Effector CD4-positive, alpha-beta T cell (primary cell): ENCODE measurements around the gene ENTPD6.

Experiments
- DNase-seq: peaks from one replicate; pipeline ENCODE4 v3.0.0-alpha.2; 2020

Gene ENTPD6

GRCh38 chr20:25245461-25245860, 49.9 kb downstream of the ENTPD6 start:
- no peak for DNase-seq

GRCh38 chr20:25246182-25246999, 50.9 kb downstream of the ENTPD6 start:
- no peak for DNase-seq

- DNase-seq: no peak
Observed at GRCh38 chr20:25247000-25247517, 51.5 kb downstream of the ENTPD6 start.

- peak; percentile 9 for DNase-seq
Observed at GRCh38 chr20:25247518-25247955, 52.0 kb downstream of the ENTPD6 start.

GRCh38 chr20:25247956-25248785, 52.7 kb downstream of the ENTPD6 start, which contains the start of gene PYGB:
Gene PYGB (plus strand): TSS chr20:25248085. CDS start chr20:25248179, 94 bp downstream.
- DNase-seq: peak; percentile 60

GRCh38 chr20:25248786-25249172, 53.3 kb downstream of the ENTPD6 start:
- DNase-seq: no peak

GRCh38 chr20:25249198-25249931, 53.9 kb downstream of the ENTPD6 start:
- no peak for DNase-seq

- no peak for DNase-seq
Observed at GRCh38 chr20:25250508-25250907, 55.0 kb downstream of the ENTPD6 start.

- DNase-seq: no peak
Observed at GRCh38 chr20:25251019-25251418, 55.5 kb downstream of the ENTPD6 start.

GRCh38 chr20:25251558-25251957, 56.0 kb downstream of the ENTPD6 start:
- no peak for DNase-seq

- DNase-seq: no peak
Observed at GRCh38 chr20:25252230-25252651, 56.7 kb downstream of the ENTPD6 start.

- no peak for DNase-seq
Observed at GRCh38 chr20:25252686-25253421, 57.3 kb downstream of the ENTPD6 start.

- no peak for DNase-seq
Observed at GRCh38 chr20:25253606-25254275, 58.2 kb downstream of the ENTPD6 start.

- no peak for DNase-seq
Observed at GRCh38 chr20:25254571-25254970, 59.1 kb downstream of the ENTPD6 start.

GRCh38 chr20:25254986-25255680, 59.6 kb downstream of the ENTPD6 start:
- DNase-seq: no peak

- no peak for DNase-seq
Observed at GRCh38 chr20:25256226-25256859, 60.8 kb downstream of the ENTPD6 start.

GRCh38 chr20:25257130-25257529, 61.6 kb downstream of the ENTPD6 start:
- DNase-seq: no peak

GRCh38 chr20:25257756-25258475, 62.4 kb downstream of the ENTPD6 start:
- DNase-seq: no peak

- no peak for DNase-seq
Observed at GRCh38 chr20:25258476-25258805, 62.9 kb downstream of the ENTPD6 start.

- DNase-seq: no peak
Observed at GRCh38 chr20:25258828-25259227, 63.3 kb downstream of the ENTPD6 start.
